HepG2 (cell line): ENCODE measurements around the gene NDC80. TPM values are rescaled to one million over a fixed set of nuclear protein-coding genes. Genes with fewer than 3 reads are reported as not detected.

Source experiments
- CHD4 ChIP-seq: fragments of 200-600 bp; sonication (generic); IDR thresholded peaks from 2 replicates; pipeline ENCODE4 v1.7.0; 2017; ENCODE audit warnings: mild to moderate bottlenecking, low read length, borderline replicate concordance
- EZH2 ChIP-seq: conservative IDR thresholded peaks from 2 replicates; pipeline ENCODE4 v1.6.1; 2012; ENCODE audit warnings: mild to moderate bottlenecking, low read depth, low read length, moderate library complexity
- FOSL1 ChIP-seq: sonication (generic); formaldehyde crosslinking; IDR thresholded peaks from 2 replicates; pipeline ENCODE4 v1.9.0; 2021; ENCODE audit warnings: missing genetic modification reagents, borderline replicate concordance
- FOXJ3 ChIP-seq: sonication (generic); formaldehyde crosslinking; IDR thresholded peaks from 2 replicates; pipeline ENCODE4 v1.4.0; 2020; ENCODE audit warnings: missing genetic modification reagents, mild to moderate bottlenecking, borderline replicate concordance
- HDAC1 ChIP-seq: sonication (generic); formaldehyde crosslinking; IDR thresholded peaks from 2 replicates; pipeline ENCODE4 v1.5.1; 2020; ENCODE audit warnings: mild to moderate bottlenecking, missing genetic modification reagents
- KLF15 ChIP-seq: sonication (generic); formaldehyde crosslinking; IDR thresholded peaks from 2 replicates; pipeline ENCODE4 v1.8.1; 2023; ENCODE audit warnings: borderline replicate concordance, mild to moderate bottlenecking, inconsistent platforms, missing genetic modification reagents, mixed read lengths
- MTA3 ChIP-seq: sonication (generic); formaldehyde crosslinking; IDR thresholded peaks from 2 replicates; pipeline ENCODE4 v1.4.0; 2020; ENCODE audit warnings: missing genetic modification reagents
- MXI1 ChIP-seq: IDR thresholded peaks from 3 replicates; pipeline ENCODE4 v1.6.1; 2012; ENCODE audit warnings: low read depth, low read length, inconsistent platforms, borderline replicate concordance
- MYPOP ChIP-seq: sonication (generic); formaldehyde crosslinking; IDR thresholded peaks from 2 replicates; pipeline ENCODE4 v1.8.1; 2023; ENCODE audit warnings: mild to moderate bottlenecking, moderate library complexity, missing genetic modification reagents
- NR2F1 ChIP-seq, 2 experiments: fragments of 450-650 bp in 1 of 2; formaldehyde crosslinking in 1 of 2; IDR thresholded peaks; 2 replicates each; pipeline versions ENCODE4 v1.5.0 to v1.6.1; 2016 to 2020; ENCODE audit warnings: mild to moderate bottlenecking in 1 of 2, missing compliant biosample characterization in 1 of 2, missing genetic modification reagents in 1 of 2, moderate library complexity in 1 of 2
- PAX8 ChIP-seq: sonication (generic); formaldehyde crosslinking; IDR thresholded peaks from 2 replicates; pipeline ENCODE4 v1.8.0; 2022; ENCODE audit warnings: mild to moderate bottlenecking, missing genetic modification reagents, borderline replicate concordance
- SIX4 ChIP-seq: sonication (generic); formaldehyde crosslinking; IDR thresholded peaks from 2 replicates; pipeline ENCODE4 v1.4.0; 2020; ENCODE audit warnings: missing genetic modification reagents
- SKI ChIP-seq: fragments of 450-650 bp; IDR thresholded peaks from one replicate; pipeline ENCODE4 v1.6.1; 2018; ENCODE audit warnings: mild to moderate bottlenecking; ENCODE audit not compliant: partially characterized antibody
- YEATS4 ChIP-seq: sonication (generic); formaldehyde crosslinking; IDR thresholded peaks from 2 replicates; pipeline ENCODE4 v1.4.0; 2020; ENCODE audit warnings: missing genetic modification reagents, borderline replicate concordance
- ZC3H4 ChIP-seq: sonication (generic); formaldehyde crosslinking; IDR thresholded peaks from 2 replicates; pipeline ENCODE4 v1.4.0; 2020; ENCODE audit warnings: missing genetic modification reagents, borderline replicate concordance
- ZNF280D ChIP-seq: sonication (generic); formaldehyde crosslinking; IDR thresholded peaks from 2 replicates; pipeline ENCODE4 v1.5.1; 2020; ENCODE audit warnings: mild to moderate bottlenecking, missing genetic modification reagents
- ZNF574 ChIP-seq: sonication (generic); formaldehyde crosslinking; IDR thresholded peaks from 2 replicates; pipeline ENCODE4 v1.4.0; 2020; ENCODE audit warnings: missing genetic modification reagents
- ZNF766 ChIP-seq: sonication (generic); formaldehyde crosslinking; IDR thresholded peaks from 2 replicates; pipeline ENCODE4 v1.5.0; 2020; ENCODE audit warnings: missing genetic modification reagents, borderline replicate concordance
- ZNF891 ChIP-seq: sonication (generic); formaldehyde crosslinking; IDR thresholded peaks from 2 replicates; pipeline ENCODE4 v1.5.0; 2020; ENCODE audit warnings: mild to moderate bottlenecking, missing genetic modification reagents
- polyA plus RNA-seq, 8 experiments: library from polyadenylated mRNA; depleted of rRNA in 3 of 8; stranded (reverse) in 7 of 8; unstranded in 1 of 8; fragments of >200 nt; fragmentation: Illumina TruSeq in 4 of 8; extraction: Trizol in 4 of 8; gene quantifications; 2 replicates each; pipeline versions ENCODE4 v1.2.1 to v1.2.3, GENCODE V29; 2011 to 2016; ENCODE audit warnings: low read depth in 4 of 8, missing spikeins in 1 of 8, mixed read lengths in 1 of 8; ENCODE audit not compliant: insufficient read depth in 1 of 8
- total RNA-seq, 5 experiments: library from RNA; depleted of rRNA; stranded (reverse); fragments of >200 nt; fragmentation: Illumina TruSeq; extraction: Trizol; gene quantifications; 2 replicates each; pipeline ENCODE4 v1.2.3, GENCODE V29; 2016; ENCODE audit warnings: low read depth in 1 of 5
- TF ChIP-seq, protein P1 (sequence below): IDR thresholded peaks from 2 replicates; pipeline ENCODE4 v1.6.1; 2016; ENCODE audit warnings: low read depth

Gene NDC80
- total and polyA plus RNA-seq, 2 of the 13 experiments (the other 11 are each of a cell fraction or from before 2014, with no cell fraction given), result 9.6 to 33.0 TPM

- TF ChIP-seq SIX4 (no peak), FOXJ3 (CRISPR knock-in tag) (no peak), MTA3 (no peak), ZNF280D (CRISPR knock-in tag) (no peak), ZNF574 (peak; percentile 94), YEATS4 (CRISPR knock-in tag) (peak; percentile 97), ZNF766 (CRISPR knock-in tag) (peak; percentile 64; the same call in 1 of the 2 replicates), NR2F1 (CRISPR knock-in tag; IDR thresholded peaks at IDR 0.05) (no peak), EZH2 (no peak), KLF15 (CRISPR knock-in tag) (peak; percentile 73; the same call in 1 of the 2 replicates), FOSL1 (CRISPR knock-in tag) (0 out of 2 replicates have a peak, but pooled peaks have one; percentile 4), ZC3H4 (peak; percentile 70; the same call in 1 of the 2 replicates), CHD4 (no peak), PAX8 (no peak), MXI1 (peak; percentile 84; the same call in 2 of the 3 replicates), SKI (no peak), ZNF891 (CRISPR knock-in tag) (no peak; the same call in 1 of the 2 replicates), HDAC1 (peak; percentile 97), MYPOP (peak; percentile 92)
- TF ChIP-seq, protein P1, sequence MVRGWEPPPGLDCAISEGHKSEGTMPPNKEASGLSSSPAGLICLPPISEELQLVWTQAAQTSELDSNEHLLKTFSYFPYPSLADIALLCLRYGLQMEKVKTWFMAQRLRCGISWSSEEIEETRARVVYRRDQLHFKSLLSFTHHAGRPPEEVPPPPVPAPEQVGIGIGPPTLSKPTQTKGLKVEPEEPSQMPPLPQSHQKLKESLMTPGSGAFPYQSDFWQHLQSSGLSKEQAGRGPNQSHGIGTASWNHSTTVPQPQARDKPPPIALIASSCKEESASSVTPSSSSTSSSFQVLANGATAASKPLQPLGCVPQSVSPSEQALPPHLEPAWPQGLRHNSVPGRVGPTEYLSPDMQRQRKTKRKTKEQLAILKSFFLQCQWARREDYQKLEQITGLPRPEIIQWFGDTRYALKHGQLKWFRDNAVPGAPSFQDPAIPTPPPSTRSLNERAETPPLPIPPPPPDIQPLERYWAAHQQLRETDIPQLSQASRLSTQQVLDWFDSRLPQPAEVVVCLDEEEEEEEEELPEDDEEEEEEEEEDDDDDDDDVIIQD (CRISPR knock-in tag), result peak; percentile 58; the same call in 1 of the 2 replicates
Observed at GRCh38 chr18:2571200-2572170, at the start of gene NDC80, which contains the start of gene METTL4 (continued).
